GM19455 (cell line): ENCODE data around the gene XXYLT1.

Source experiments
- ATAC-seq: cut with Tn5 transposase; IDR thresholded peaks from one replicate; pipeline ENCODE4 v1.9.1; 2021; ENCODE audit not compliant: unreplicated experiment

Gene XXYLT1

DNA sequence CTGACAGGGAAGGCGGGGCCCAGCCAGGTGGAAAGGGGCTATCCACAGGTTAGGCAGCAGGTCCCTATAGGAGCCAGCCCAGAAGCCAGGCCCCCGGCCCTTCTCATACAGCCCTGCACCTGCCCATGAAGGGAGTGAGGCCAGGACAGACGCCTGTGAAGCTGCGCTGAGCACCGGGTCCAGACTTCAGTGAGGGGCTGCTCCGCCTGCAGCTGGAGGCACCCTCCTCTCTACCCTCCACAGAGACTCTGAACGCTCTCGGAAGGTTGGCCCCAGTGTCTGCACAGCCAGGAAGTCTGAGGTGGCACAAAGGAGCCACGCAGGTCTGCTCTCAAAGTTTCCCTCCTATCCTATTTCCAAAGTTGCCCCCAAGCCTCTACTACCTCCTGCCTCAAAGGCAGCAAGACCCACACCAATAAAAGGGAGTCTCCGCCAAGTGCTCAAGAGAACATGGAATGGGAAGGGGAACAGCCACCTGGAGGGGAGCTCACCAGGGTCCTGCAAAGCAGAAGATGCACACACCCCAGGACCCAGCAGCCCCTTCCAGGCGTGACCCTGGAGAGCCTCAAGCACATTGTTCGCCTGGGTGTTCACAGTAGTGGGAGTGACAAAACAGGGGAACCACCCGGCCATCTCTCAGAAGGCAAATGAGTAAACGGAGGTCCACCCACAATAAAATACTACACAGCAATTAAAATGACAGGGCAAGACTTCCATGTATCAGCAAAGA is 19.5 kb downstream of the XXYLT1 start:
- ATAC-seq = no peak

DNA sequence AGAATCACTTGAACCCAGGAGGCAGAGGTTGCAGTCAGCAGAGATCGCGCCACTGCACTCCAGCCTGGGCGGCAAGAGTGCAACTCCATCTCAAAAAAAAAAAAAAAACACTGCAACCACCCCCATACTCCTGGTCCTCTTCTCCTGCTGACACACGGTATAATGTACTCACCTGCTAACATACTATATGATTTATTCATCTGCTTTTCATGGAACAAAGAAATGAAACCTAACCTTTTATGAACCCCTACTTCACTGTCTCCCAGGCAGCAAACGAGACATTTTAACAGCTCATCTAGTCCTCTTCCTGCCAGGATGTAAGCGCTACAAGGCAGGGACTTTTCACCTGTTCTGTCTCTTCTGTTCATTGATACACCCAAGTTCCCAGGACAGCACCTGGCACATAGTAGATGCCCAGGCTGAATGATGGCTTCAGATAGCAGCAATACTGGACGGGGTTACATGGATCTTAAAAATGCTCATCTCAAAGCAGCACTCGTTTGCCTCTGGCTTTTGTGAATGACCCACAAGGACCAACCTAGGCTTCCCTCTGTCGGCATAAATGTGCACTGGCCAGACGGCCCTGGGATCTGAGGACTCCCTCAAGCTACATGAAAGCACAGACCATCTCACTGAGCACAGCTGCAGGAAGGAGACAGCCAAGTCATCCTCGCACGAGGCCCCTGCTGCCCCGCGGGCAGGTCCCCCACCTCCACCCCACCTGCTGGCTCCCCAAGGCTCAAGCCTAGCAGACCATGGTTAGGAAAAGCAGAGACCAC is 20.3 kb downstream of the XXYLT1 start:
- ATAC-seq = no peak

DNA sequence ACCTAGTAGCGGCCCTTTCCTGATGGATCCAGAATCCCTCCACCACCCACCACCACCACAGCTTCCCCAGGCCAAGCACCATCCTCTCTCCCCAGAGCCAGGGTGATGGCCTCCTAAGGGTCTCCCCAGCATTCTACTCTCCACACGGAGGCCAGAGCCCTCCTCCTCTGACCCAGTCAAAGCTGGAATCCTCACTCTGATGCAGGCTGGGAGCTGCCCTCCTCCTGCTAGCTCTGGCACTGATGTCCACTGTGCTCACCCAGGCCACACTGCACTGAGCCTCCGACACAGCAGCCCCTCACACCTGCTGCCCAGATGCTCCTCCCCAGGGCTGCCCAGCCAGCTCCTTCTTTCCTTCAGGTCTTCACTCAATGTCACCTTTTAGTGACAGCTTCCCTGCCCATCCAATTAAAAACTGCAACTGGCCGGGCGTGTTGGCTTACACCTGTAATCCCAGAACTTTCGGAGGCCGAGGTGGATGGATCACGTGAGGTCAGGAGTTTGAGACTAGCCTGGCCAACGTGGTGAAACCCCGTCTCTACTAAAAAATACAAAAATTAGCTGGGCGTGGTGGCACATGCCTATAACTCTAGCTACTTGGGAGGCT is 21.0 kb downstream of the XXYLT1 start:
- no peak for ATAC-seq

DNA sequence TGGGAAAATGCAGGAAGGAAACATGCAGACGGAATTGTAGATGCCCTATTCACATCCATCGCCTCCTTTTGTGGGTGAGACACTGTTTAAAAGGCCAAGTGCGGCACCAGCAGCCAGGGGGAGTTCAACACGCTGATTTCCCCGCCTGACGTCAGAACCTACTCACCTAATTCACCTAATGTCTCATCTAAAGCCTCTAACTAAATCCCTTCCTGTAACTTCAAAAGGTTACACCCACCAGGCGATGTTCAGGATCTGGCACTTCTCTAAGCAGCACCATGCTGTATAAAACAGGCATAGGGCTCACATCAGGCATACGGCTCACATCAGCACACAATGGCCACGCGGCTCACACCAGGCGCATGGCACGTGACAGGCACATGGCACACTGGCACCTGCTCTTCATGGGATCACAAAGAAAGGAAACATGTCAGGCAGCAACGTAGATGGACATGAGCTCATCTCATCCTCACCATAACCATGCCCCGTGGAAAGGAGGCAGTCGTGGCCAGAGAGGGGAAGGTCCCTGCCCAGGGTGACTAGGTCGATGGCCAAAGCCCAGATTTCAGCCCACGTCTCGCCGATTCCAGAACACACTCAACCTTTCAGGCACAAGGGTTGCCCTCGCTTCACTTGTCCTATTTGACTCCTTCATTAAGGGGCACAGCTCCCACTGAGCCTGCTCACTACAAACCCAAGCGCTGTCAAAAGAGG is 21.7 kb downstream of the XXYLT1 start:
- ATAC-seq = no peak

DNA sequence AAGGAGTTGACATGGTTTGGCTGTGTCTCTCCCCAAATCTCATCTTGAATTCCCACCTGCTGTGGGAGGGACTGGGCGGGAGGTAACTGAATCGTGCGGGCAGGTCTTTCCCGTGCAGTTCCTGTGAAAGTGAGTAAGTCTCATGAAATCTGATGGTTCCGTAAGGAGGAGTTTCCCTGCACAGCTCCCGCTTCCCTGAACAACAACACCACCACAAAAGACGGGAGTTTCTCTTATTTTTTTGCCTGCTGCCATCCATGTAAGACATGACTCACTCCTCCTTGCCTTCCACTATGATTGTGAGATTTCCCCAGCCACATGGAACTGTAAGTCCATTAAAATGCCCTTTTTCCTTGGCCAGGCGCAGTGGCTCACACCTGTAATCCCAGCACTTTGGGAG is 22.7 kb downstream of the XXYLT1 start:
- no peak for ATAC-seq

DNA sequence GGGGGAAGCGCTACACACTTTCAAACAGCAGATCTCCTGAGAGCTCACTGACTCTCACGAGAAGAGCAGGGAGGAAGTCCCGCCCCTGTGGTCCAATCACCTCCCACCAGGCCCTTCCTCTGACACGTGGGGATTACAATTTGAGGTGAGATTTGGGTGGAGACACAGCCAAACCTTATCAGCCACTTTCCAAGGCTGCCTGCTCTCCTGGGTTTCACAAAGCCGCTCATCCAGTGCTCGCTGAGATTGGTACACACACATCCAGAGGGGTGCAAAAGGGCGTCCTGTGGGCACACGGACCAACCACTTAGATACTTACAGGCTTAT is 23.1 kb downstream of the XXYLT1 start:
- ATAC-seq = no peak

DNA sequence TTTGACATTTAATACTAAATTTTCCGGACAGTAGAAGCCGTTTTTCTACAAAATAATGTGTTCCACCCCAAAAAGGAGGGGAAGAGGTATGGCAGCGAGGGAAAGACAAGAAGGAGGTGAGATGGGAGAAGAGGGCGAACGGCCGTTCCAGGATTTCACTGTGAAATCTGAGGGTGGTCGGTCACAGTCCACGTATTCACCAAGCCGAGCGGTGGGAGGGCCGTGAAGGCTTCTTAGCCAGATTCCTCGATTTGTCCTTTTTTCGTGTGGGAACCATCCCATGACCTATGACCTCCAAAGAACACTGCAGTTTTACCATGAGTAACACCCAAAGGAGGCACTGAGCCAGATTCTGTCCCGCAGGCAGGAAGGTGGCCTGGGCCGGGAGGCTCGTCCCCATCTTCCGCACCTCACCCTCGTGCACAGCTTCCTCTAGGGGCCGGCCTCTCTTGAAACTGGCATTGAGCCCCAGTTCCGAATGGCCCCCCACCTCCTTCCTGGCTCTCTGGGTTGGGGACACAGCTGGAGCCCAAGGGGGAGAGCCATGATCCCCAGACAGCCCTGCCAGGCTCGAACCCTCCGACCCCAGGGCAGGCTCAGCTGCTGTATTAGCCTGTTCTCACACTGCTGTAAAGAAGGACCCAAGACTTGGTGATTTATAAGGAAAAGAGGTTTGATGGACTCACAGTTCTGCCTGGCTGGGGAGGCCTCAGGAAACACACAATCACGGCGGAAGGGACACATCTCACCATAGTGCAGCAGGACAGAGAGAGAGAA is 23.7 kb downstream of the XXYLT1 start:
- no peak for ATAC-seq

DNA sequence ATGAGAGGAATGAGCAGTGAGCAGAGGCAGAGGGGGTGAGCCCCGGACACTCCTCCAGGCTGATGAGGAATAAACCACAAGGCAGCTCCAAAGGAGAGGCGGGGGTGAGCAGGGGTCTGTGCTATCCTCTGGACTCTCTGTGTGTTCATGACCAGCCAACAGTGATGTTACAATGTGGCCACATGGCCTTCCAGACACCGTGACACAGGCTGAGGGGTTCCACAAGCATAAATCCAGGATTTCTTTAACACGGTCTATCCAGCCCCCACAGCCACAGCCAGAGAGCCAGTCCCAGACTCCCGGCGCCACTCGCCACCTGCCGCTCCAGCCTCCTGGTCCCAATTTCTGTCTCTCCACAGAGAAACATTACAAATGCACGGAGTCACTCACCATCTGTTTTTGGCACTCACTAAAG is 24.4 kb downstream of the XXYLT1 start:
- no peak for ATAC-seq

DNA sequence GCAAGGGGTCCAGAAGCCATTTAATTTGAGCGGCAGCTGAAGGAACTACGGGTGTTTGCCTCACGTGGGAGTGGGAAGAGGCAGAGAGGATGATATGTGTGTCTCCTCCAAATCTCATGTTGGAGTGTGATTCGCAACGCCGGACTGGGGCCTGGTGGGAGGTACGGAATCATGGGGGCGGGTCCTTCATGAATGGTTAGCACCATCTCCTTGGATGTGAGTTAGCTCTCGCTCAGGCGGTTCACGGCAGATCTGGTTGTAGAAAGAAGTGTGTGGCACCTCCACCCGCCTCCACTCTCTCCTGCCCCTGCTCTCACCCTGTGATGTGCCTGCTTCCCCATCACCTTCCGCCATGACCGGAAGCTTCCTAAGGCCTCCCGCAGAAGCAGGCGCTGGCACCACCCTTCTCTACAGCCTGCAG is 25.4 kb downstream of the XXYLT1 start:
- ATAC-seq = no peak

DNA sequence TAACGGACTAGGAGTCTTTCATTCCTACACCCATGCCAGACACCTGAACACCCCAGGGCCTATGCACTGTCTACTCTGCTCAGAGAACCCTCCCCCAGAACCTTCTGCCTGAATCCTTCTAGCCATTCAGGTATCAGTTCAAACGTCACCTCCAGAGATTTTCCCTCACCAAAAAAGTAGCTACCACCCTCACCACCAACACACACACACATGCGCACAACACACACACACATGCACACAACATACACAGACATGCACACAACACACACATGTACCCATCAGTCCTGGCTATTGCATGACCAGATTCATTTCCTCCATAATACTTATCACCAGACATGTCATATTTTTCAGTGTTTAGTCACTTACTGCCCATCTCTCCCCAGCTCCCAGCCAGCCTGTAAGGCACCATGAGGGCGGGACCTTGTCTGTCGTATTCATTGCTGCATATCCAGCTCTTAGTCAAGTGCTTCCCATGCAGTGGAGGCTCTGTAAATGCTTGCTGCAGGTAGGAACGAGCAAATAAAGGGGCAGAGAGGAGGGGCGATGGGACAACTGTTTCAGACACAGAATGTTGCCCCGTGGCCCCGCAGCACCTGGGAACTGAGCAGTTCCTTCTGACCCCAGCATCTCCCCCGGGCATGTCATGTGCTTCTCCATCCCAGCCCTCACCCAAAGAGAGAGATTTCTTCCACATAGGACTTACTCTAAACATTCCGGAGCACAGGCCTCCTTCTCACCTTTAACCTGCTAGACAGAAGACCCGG is 29.2 kb downstream of the XXYLT1 start:
- ATAC-seq = no peak

DNA sequence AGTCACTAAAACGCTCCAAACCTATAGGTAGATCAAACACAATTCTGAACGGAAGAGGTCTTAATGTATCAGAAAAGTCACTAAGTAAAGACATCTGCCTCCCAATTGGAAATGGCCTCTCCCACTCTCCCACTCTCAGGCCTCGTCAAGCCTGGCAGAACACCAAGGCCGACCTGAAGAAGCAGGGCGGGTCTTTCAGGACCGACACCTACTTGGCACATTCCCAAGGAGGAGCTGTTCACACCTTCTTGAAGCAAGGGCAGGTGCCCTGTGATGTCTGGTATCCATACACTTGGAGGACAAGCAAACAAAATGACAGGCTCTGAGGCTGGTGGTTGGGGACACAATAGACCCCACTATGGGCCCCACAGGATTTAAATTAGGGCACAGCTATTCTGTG is 30.0 kb downstream of the XXYLT1 start:
- no peak for ATAC-seq

DNA sequence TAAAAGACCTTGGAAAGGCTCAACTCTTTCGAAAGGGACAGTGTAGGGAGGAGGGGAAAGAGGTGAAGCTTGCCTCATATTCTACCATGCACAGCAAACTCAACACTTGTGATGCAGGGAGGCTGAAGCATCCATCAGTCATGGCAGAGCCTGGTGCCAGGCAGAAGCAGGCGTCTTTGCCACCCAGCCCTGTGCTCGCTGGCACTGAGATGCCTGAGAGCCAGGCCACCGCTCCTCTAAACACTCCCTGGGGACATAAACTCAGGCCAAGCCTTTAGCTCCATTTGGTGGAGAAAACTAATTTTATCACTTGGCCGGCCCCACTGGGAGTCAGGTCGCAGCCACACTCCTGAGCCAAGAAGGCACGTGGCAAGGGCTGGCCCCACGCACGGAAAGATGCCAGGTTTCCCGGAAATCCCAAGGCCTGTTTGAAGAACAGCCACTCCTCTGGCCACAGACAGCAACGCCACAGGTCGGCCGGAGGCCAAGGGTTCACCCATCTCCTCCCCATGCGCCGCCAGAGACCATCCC is 30.7 kb downstream of the XXYLT1 start:
- ATAC-seq = no peak

DNA sequence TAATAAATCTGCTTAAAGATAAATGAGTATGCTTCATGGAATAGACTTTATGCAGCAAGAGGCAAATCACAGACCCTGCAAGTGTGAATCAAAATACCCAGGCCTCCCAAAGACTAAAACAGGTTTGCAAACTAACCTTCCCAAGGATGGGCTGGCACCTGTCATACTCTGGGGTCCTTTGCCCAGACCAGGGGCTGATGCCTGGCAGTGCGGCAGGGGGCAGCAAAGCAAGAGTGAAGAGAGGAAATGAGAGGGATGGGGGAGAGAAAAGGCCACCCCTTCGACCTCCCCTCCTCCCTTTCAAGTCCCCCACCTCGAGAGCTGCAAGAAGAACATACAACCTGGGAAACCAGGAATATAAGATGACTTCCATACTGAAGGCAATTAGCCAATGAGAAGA is 31.8 kb downstream of the XXYLT1 start:
- no peak for ATAC-seq

DNA sequence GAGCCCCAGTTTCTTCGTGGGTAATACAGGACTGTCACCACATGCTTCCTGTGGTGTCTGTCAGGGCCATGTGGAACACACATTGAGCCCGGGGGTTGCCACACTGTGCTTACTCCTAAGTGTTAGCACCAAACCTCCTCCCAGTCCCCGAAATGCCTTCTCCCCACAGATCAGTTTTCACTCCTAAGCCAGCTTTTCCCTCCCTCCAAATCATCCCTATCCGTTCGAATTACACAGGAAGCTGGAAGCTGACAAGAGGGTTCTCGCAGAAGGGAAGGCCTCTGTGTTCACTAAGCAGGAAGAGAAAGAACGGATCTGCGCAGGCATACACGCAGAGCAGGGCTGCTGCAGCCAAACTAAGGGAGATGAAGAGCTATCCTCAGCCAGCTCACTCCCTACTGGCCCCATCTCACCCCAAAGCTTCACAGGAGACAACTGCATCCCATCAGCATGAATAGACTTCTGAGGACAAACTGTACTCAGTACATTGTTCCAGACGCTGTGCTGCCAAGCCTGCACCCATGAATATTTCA is 32.3 kb downstream of the XXYLT1 start:
- ATAC-seq = no peak

DNA sequence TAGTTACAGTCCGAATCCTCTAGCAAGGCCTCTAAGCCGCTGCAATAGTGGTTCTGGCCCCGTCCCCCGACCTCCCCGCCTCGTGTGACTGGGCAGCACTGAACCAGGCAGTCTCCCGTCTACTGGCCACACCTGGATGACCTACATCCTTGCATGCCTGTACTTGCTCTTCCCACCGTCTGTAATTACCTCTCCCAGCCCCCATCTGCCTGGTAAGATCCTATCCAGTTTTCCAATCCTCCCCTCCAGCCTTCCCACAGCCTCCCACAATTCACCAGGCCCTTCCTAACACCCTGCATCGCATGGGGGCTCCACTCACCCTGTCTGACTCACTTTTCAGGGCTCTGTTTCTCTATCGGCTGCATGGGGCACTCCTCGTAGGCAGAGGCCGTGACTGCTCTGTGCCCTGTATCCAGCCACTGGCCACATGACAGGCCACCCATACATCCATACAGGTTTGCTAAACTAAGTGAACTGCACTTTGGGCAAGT is 32.8 kb downstream of the XXYLT1 start:
- no peak for ATAC-seq

DNA sequence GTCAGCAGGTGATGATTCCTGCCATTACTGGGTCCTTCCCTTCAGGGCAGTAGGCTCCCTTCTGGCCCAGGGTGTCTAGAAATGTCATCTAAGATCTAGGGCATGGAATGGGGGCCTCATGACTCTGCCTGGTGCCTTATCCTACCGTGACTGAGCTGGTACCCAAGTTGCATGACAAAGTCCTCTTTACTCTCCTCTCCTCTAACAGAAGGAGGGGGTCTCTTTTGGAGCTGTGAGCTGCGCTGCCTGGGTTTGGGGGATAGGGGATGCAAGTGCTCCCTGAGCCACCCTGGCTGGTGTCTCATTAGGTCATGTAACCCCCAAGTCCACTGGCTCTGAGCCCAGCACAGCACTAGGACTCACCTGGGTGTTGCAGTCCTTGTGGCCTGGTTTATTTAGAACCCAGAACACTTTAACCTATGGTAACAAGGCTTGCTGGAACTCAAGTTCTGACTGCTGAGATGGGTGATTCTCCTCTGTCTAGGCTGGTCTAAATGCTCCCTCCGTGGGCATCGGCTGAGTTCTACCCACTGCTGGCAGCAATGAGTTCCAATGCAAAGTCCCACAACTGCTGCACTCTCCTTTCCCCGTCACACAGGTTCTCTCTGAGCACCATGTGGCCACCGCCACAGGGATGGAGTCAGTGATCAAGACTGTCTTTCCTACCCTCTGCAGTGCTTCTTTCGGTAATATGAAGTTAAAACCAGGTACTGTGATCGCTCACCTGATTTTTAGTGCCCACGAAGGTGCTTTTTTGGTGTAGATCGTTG is 34.0 kb downstream of the XXYLT1 start:
- ATAC-seq = no peak

DNA sequence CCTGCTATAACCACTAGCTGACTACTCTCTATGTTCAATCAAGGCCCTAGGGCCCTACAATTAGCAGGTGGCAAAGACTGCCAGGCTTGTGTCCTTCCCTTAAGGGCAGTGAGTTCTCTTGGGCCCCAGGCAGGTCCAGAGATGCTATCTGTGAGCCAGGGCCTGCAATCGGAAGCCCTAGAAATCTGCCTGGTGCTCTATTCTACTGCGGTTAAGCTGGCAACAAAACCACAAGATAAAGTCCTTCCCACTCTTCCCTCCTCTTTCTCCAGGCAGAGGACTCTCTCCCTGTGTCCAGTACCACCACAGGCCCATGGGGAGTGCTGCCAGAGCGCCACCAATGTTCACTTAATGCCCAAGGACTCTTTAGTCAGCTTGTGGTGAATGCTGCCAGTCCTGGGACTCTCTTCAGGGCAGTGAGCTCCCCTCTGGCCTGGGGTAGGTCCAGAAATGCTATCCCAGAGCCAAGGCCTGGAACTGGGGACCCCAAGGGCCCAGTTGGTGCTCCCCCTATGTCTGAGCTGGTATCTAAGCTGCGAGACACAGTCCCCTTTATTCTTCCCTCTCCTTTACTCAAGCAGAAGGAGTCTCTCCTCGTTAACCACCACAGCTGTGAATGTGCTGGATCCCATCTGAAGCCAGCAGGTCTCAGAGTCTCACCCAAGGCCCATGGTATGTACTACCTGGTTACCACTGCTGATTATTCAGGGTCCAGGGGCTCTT is 34.7 kb downstream of the XXYLT1 start:
- no peak for ATAC-seq

DNA sequence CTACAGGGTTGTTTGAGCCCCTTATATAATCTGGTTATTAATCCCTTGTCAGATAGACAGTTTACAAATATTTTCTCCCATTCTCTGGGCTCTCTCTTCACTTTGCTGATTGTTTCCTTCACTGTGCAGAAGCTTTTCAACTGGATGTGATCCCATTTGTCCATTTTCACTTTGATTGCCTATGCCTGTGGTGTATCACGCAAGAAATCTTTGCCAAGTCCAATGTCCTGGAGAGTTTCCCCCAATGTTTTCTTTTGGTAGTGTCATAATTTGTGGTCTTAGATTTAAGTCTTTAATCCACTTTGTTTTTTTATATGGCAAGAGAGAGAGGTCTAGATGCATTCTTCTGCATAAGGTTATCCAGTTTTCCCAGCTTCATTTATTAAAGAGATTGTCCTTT is 40.7 kb downstream of the XXYLT1 start:
- ATAC-seq = no peak
